Gastroesophageal sphincter (tissue), 3 donors: Measurements from ENCODE around the gene MVD.

Experiments used
- CTCF ChIP-seq, 4 experiments: fragments of 200-600 bp in 2 of 4; fragments of 450-650 bp in 2 of 4; sonication (generic) in 1 of 4; IDR thresholded peaks; one replicate each; pipeline ENCODE4 v1.5.1; 2017 to 2019; ENCODE audit warnings: antibody characterized with exemption in 4 of 4, mild to moderate bottlenecking in 2 of 4, moderate library complexity in 2 of 4
- POLR2A ChIP-seq, 2 donors: fragments of 450-650 bp; IDR thresholded peaks; one replicate each; pipeline ENCODE4 v1.6.1; 2017; ENCODE audit warnings: antibody characterized with exemption in 2 of 2, mild to moderate bottlenecking in 2 of 2, moderate library complexity in 1 of 2

- TF ChIP-seq CTCF (IDR thresholded peaks at IDR 0.05), result no peak
- TF ChIP-seq POLR2A (IDR thresholded peaks at IDR 0.05), result no peak
Measured at GRCh38 chr16:88640498-88641247, 22.2 kb downstream of the MVD start.
